ENCODE data around the gene FHIT.
A peak's percentile ranks its signal among the peaks of the same experiment; 100 is the strongest.

The FHIT gene

DNA sequence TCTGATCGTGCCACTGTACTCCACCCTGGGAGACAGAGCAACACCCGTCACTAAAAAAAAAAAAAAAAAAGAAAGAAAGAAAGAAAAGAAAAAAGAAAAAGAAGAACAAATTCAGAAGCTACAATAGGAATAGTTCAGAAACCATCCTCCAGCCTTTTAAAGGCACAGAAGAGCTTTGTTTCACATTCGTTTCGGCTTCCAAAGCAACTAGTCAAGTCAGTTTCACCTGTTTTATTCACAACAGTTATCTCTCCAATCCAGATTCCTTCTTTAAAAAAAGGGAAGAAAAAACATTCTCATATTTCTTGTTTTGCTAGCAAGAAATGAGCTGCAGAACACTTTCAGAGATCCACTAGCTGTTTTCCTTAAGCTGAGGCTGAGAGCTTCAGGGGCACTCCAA is 1433.7 kb downstream of the FHIT start:
- no peak overlapping the region for H3K4me3 ChIP-seq (ENCODE audit: low read length)
- DNase-seq (ENCODE audit: low read depth): no peak
- TF ChIP-seq, protein P1, sequence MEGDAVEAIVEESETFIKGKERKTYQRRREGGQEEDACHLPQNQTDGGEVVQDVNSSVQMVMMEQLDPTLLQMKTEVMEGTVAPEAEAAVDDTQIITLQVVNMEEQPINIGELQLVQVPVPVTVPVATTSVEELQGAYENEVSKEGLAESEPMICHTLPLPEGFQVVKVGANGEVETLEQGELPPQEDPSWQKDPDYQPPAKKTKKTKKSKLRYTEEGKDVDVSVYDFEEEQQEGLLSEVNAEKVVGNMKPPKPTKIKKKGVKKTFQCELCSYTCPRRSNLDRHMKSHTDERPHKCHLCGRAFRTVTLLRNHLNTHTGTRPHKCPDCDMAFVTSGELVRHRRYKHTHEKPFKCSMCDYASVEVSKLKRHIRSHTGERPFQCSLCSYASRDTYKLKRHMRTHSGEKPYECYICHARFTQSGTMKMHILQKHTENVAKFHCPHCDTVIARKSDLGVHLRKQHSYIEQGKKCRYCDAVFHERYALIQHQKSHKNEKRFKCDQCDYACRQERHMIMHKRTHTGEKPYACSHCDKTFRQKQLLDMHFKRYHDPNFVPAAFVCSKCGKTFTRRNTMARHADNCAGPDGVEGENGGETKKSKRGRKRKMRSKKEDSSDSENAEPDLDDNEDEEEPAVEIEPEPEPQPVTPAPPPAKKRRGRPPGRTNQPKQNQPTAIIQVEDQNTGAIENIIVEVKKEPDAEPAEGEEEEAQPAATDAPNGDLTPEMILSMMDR (conservative IDR thresholded peaks at IDR 0.05; ENCODE audit: low read depth, low read length): no peak

DNA sequence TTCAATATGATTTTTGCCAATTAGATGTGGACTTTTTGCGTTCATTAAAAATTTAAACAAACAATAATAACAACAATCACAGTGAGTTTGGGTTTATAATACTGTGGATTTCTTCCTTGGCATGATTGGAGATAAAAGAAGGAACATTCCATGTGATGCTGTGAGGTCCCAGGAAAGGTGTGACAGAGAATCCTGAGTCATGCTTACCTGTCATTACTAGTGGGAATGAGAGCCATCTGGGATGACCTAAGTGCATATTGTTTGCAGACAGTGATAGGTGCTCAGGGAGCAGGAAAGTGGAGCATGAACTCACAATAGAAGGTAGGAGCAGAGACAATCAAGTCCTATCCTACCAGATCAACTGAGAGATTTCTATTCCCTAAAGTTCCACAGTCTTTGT is 1434.9 kb downstream of the FHIT start:
- DNase-seq (ENCODE audit: low read depth): no peak
- TF ChIP-seq, protein P1 (conservative IDR thresholded peaks at IDR 0.05; ENCODE audit: low read depth, low read length): no peak
- H3K4me3 ChIP-seq (ENCODE audit: low read length): no peak overlapping the region

DNA sequence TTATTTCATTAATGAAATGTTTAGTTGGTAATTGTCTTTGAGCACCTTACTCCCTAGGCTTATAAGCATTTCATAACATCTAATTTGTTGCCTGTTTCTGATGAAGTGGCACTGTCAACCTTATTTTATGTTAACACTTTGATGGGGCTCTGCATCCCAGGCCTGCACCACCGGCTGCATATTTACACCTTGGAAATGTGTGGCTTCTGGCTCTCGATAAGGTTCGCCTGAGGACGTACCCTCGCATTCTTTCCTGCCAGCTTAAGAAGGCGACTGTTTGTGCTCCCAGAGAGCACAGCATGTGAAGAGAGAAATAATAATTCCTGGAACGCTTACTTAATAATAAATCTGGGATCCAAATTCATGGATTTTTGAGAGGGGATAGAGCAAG is 1438.1 kb downstream of the FHIT start:
- TF ChIP-seq, protein P1 (conservative IDR thresholded peaks at IDR 0.05; ENCODE audit: low read depth, low read length): no peak
- no peak overlapping the region for H3K4me3 ChIP-seq (ENCODE audit: low read length)
- DNase-seq (ENCODE audit: low read depth): peak; percentile 86

DNA sequence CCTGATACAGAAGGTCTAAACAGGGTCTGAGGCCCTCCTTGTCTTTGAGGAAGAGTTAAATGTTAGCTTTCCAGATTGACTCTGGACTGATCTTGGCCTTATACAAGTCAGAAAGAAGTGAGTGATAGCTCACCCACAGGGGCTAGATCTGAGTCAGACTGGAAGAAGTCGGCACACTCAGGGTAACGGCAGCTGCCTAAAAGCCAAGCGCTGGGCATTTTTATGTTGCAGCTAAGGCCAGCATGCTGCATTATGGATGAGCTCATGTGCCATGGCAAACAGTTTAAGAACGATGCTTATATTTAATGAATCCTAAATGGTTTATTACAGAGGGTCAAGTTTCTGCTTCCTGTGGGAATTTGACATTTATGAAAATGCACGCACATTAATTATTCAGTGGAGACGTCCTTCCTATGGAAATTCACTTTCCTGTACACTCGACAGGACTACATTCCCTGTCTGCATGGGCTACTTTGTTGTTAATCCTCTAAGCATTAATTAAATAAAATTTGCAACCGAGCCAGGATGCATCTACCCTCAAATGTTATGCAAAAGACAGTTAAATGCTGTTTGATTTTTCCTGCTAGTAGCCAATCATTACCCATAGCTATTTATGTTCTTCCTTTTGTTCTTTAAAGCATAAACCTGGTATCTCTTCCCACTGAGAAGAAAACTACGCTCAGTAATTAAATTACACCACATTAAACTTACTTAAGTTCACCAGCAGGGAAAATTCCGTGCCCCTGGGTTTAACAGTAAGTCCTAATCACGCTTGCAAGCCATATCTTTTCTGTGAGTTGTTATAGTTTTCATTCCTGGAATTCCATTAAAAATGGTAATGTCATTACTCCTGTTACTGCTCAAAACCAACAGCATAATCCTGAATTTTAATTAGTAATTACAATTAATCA is 1438.8 kb downstream of the FHIT start:
- peak; percentile 88 for DNase-seq (ENCODE audit: low read depth)
- no peak overlapping the region for H3K4me3 ChIP-seq (ENCODE audit: low read length)
- TF ChIP-seq, protein P1 (conservative IDR thresholded peaks at IDR 0.05; ENCODE audit: low read depth, low read length): peak; percentile 23

DNA sequence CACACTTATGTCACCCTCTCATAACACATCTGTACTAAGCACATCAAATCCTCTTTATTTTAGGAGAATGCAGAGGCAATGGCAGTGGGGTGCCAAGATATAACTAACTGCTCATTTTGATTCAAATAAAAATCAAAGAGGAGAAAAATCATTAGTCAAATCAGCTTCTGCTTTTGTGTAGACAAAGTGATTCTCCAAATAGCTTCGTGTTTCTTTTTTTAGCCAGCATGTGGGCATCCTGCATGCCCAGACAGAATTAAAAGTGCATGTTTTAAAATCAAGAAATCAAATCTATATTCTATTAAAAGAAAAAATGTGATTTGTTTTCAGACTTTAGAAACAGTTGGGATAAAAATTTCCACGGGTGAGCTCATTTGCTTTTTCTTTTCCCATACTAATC is 1440.1 kb downstream of the FHIT start:
- TF ChIP-seq, protein P1 (conservative IDR thresholded peaks at IDR 0.05; ENCODE audit: low read depth, low read length): no peak
- DNase-seq (ENCODE audit: low read depth): no peak
- H3K4me3 ChIP-seq (ENCODE audit: low read length): no peak overlapping the region

DNA sequence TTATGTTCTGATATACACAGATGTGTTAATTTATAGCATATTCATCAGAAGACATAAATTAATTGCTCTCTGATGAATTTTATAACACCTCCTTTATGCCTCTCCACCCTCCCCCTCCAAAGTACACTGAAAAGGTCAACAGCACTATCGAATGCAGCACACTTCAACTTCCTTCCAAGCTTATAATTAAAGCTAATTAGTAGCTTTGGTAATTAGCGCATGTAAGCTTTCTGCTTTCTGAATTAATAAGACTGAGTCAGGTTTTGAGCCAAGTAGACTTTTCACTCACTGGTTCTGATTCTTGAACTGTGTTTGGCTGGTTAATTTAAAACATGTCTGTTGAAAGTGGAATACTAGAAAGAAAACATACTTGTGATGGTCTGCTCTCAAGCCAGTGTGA is 1440.6 kb downstream of the FHIT start:
- H3K4me3 ChIP-seq (ENCODE audit: low read length): no peak overlapping the region
- TF ChIP-seq, protein P1 (conservative IDR thresholded peaks at IDR 0.05; ENCODE audit: low read depth, low read length): no peak
- DNase-seq (ENCODE audit: low read depth): no peak
